GM12878 (cell line): ENCODE measurements around the gene TBC1D24. TPM values are rescaled to one million over a fixed set of nuclear protein-coding genes. Genes with fewer than 3 reads are reported as not detected.

ENCODE experiments used
- microRNA counts: library from miRNA; unstranded; fragments of <30 nt; microRNA quantifications from one replicate; lab custom pipeline; 2016
- microRNA-seq: library from miRNA; unstranded; fragments of <30 nt; microRNA quantifications from one replicate; pipeline ENCODE4, GENCODE V29; 2018
- polyA plus RNA-seq, 11 experiments: library from polyadenylated mRNA; depleted of rRNA in 4 of 11; unstranded in 6 of 11; stranded (reverse) in 5 of 11; fragments of >200 nt; fragmentation: Nextera tagmentation in 4 of 11; fragmentation: Illumina TruSeq in 1 of 11; extraction: Ambion mirVana in 4 of 11; extraction: Trizol in 1 of 11; gene quantifications; 1 replicate in 1 of 11; 2 replicates in 10 of 11; pipeline versions ENCODE4 v1.2.1 to v1.2.3, GENCODE V29; 2011 to 2016; ENCODE audit warnings: inconsistent platforms in 2 of 11, missing spikeins in 2 of 11, low read depth in 1 of 11
- small RNA-seq: library from RNA; depleted of rRNA; stranded (forward); fragments of <200 nt; gene quantifications from one replicate; pipeline ENCODE3, GENCODE V24; 2014
- total RNA-seq, 4 experiments: library from RNA; depleted of rRNA in 3 of 4; stranded (reverse); fragments of >200 nt in 3 of 4; fragmentation: Illumina TruSeq in 1 of 4; extraction: Trizol in 1 of 4; gene quantifications; 2 replicates each; pipeline versions ENCODE4 v1.2.1 to v1.2.3, GENCODE V29; 2013 to 2021

Gene TBC1D24
- total and polyA plus RNA-seq, 10 of the 15 experiments (the other 5 are each of a cell fraction or from before 2014, with no cell fraction given), result 1.1 to 9.6 (median 4.5) TPM

MicroRNAs within 50 kb of the gene (microRNA counts, 767-probe panel; counts per million panel counts)
- 55.3 counts per million for microRNA hsa-miR-3178 (lab: Ali Mortazavi, UCI)

Small RNA genes within 50 kb of the gene (microRNA-seq; reads per million reads assigned to microRNA genes)
- gene MIR3178, result 0.56 reads per million
- 0.94 reads per million for gene MIR6767
- not detected for gene MIR6768

Small RNA genes within 50 kb of the gene (small RNA-seq; reads per million reads assigned to genes)
- not detected for gene AC093525.1
- gene MIR3178, result 0.90 reads per million, percentile 28 among the genes with 10 or more reads in this experiment
- 0.27 reads per million for gene MIR6768

Other genes starting within 250 kb of the TBC1D24 start
Only the 7 nearest of the 13 such genes appear.
- gene CCNF, start 45.7 kb upstream of the TBC1D24 start, total RNA-seq (2014; rRNA removed), result 44.1 and 50.3 TPM in 2 replicates
- 23.5 and 27.1 TPM in 2 replicates for gene CCNF, start 45.7 kb upstream of the TBC1D24 start, total RNA-seq (2014; rRNA removed; fragmentation: Illumina TruSeq; extraction: Trizol)
- 48.9 and 54.2 TPM in 2 replicates for gene CCNF, start 45.7 kb upstream of the TBC1D24 start, total RNA-seq (2021)
- 9.1 and 16.3 TPM in 2 replicates for gene CCNF, start 45.7 kb upstream of the TBC1D24 start, polyA plus RNA-seq (2011; rRNA removed)
- 11.1 and 18.7 TPM in 2 replicates for gene CCNF, start 45.7 kb upstream of the TBC1D24 start, polyA plus RNA-seq (2014; fragmentation: Illumina TruSeq; extraction: Trizol)
- 1 to 10 TPM; 4.0 to 4.7 TPM for gene CCNF, start 45.7 kb upstream of the TBC1D24 start, polyA plus RNA-seq (2014; fragmentation: Nextera tagmentation; extraction: Ambion mirVana)
- 27.8 and 30.8 TPM in 2 replicates for gene CCNF, start 45.7 kb upstream of the TBC1D24 start, polyA plus RNA-seq (2014; rRNA removed)
- gene CCNF, start 45.7 kb upstream of the TBC1D24 start, polyA plus RNA-seq (2016; fragmentation: Nextera tagmentation; extraction: Ambion mirVana), result 10 to 100 TPM; 59.1 to 63.2 TPM
- 38.0 and 38.9 TPM in 2 replicates for gene TEDC2, start 15.0 kb upstream of the TBC1D24 start, total RNA-seq (2014; rRNA removed)
- gene TEDC2, start 15.0 kb upstream of the TBC1D24 start, total RNA-seq (2014; rRNA removed; fragmentation: Illumina TruSeq; extraction: Trizol), result 9.2 and 10.4 TPM in 2 replicates
- 24.9 and 30.8 TPM in 2 replicates for gene TEDC2, start 15.0 kb upstream of the TBC1D24 start, total RNA-seq (2021)
- gene TEDC2, start 15.0 kb upstream of the TBC1D24 start, polyA plus RNA-seq (2011; rRNA removed), result 2.9 and 6.7 TPM in 2 replicates
- gene TEDC2, start 15.0 kb upstream of the TBC1D24 start, polyA plus RNA-seq (2014; fragmentation: Illumina TruSeq; extraction: Trizol), result 2.9 and 7.4 TPM in 2 replicates
- gene TEDC2, start 15.0 kb upstream of the TBC1D24 start, polyA plus RNA-seq (2014; fragmentation: Nextera tagmentation; extraction: Ambion mirVana), result 1 to 10 TPM in 1 of 2 experiments, under 1 TPM in 1; 0.23 to 2.5 TPM
- 27.8 and 35.3 TPM in 2 replicates for gene TEDC2, start 15.0 kb upstream of the TBC1D24 start, polyA plus RNA-seq (2014; rRNA removed)
- 10 to 100 TPM; 40.4 to 47.9 TPM for gene TEDC2, start 15.0 kb upstream of the TBC1D24 start, polyA plus RNA-seq (2016; fragmentation: Nextera tagmentation; extraction: Ambion mirVana)
- gene NTN3, start 3.8 kb upstream of the TBC1D24 start, total RNA-seq (2014; rRNA removed), result not detected in 2 replicates
- not detected in 2 replicates for gene NTN3, start 3.8 kb upstream of the TBC1D24 start, total RNA-seq (2014; rRNA removed; fragmentation: Illumina TruSeq; extraction: Trizol)
- not detected in 2 replicates for gene NTN3, start 3.8 kb upstream of the TBC1D24 start, total RNA-seq (2021)
- gene NTN3, start 3.8 kb upstream of the TBC1D24 start, polyA plus RNA-seq (2011; rRNA removed), result not detected in 2 replicates
- not detected in 2 replicates for gene NTN3, start 3.8 kb upstream of the TBC1D24 start, polyA plus RNA-seq (2014; fragmentation: Illumina TruSeq; extraction: Trizol)
- gene NTN3, start 3.8 kb upstream of the TBC1D24 start, polyA plus RNA-seq (2014; fragmentation: Nextera tagmentation; extraction: Ambion mirVana), result not detected
- gene NTN3, start 3.8 kb upstream of the TBC1D24 start, polyA plus RNA-seq (2014; rRNA removed), result 0.04 and 0.22 TPM in 2 replicates
- gene NTN3, start 3.8 kb upstream of the TBC1D24 start, polyA plus RNA-seq (2016; fragmentation: Nextera tagmentation; extraction: Ambion mirVana), result not detected
- 14.0 and 19.1 TPM in 2 replicates for gene ATP6V0C, start 38.8 kb downstream of the TBC1D24 start, total RNA-seq (2014; rRNA removed)
- gene ATP6V0C, start 38.8 kb downstream of the TBC1D24 start, total RNA-seq (2014; rRNA removed; fragmentation: Illumina TruSeq; extraction: Trizol), result 8.2 and 10.4 TPM in 2 replicates
- 127 and 135 TPM in 2 replicates for gene ATP6V0C, start 38.8 kb downstream of the TBC1D24 start, total RNA-seq (2021)
- gene ATP6V0C, start 38.8 kb downstream of the TBC1D24 start, polyA plus RNA-seq (2011; rRNA removed), result 1.5 and 5.9 TPM in 2 replicates
- 8.7 and 17.6 TPM in 2 replicates for gene ATP6V0C, start 38.8 kb downstream of the TBC1D24 start, polyA plus RNA-seq (2014; fragmentation: Illumina TruSeq; extraction: Trizol)
- gene ATP6V0C, start 38.8 kb downstream of the TBC1D24 start, polyA plus RNA-seq (2014; fragmentation: Nextera tagmentation; extraction: Ambion mirVana), result 10 to 100 TPM in 1 of 2 experiments, 1 to 10 TPM in 1; 2.4 to 16.5 TPM
- gene ATP6V0C, start 38.8 kb downstream of the TBC1D24 start, polyA plus RNA-seq (2014; rRNA removed), result 32.2 and 53.4 TPM in 2 replicates
- gene ATP6V0C, start 38.8 kb downstream of the TBC1D24 start, polyA plus RNA-seq (2016; fragmentation: Nextera tagmentation; extraction: Ambion mirVana), result 100 to 1,000 TPM; 107 to 115 TPM
- 26.3 and 32.2 TPM in 2 replicates for gene AMDHD2, start 45.2 kb downstream of the TBC1D24 start, total RNA-seq (2014; rRNA removed)
- 8.0 and 8.9 TPM in 2 replicates for gene AMDHD2, start 45.2 kb downstream of the TBC1D24 start, total RNA-seq (2014; rRNA removed; fragmentation: Illumina TruSeq; extraction: Trizol)
- gene AMDHD2, start 45.2 kb downstream of the TBC1D24 start, total RNA-seq (2021), result 35.1 and 41.8 TPM in 2 replicates
- 3.0 and 5.2 TPM in 2 replicates for gene AMDHD2, start 45.2 kb downstream of the TBC1D24 start, polyA plus RNA-seq (2011; rRNA removed)
- gene AMDHD2, start 45.2 kb downstream of the TBC1D24 start, polyA plus RNA-seq (2014; fragmentation: Illumina TruSeq; extraction: Trizol), result 0.76 and 3.9 TPM in 2 replicates
- gene AMDHD2, start 45.2 kb downstream of the TBC1D24 start, polyA plus RNA-seq (2014; fragmentation: Nextera tagmentation; extraction: Ambion mirVana), result under 1 TPM in 1 of 2 experiments, not detected in 1; 0.60 TPM
- gene AMDHD2, start 45.2 kb downstream of the TBC1D24 start, polyA plus RNA-seq (2014; rRNA removed), result 35.6 and 38.4 TPM in 2 replicates
- 10 to 100 TPM; 24.3 to 29.4 TPM for gene AMDHD2, start 45.2 kb downstream of the TBC1D24 start, polyA plus RNA-seq (2016; fragmentation: Nextera tagmentation; extraction: Ambion mirVana)
- not detected in 2 replicates for gene CEMP1, start 56.3 kb downstream of the TBC1D24 start, total RNA-seq (2014; rRNA removed)
- not detected in 2 replicates for gene CEMP1, start 56.3 kb downstream of the TBC1D24 start, total RNA-seq (2014; rRNA removed; fragmentation: Illumina TruSeq; extraction: Trizol)
- gene CEMP1, start 56.3 kb downstream of the TBC1D24 start, total RNA-seq (2021), result 0.15 TPM in 1 of 2 replicates, not detected in the other
- gene CEMP1, start 56.3 kb downstream of the TBC1D24 start, polyA plus RNA-seq (2011; rRNA removed), result 0.05 TPM in 1 of 2 replicates, not detected in the other
- gene CEMP1, start 56.3 kb downstream of the TBC1D24 start, polyA plus RNA-seq (2014; fragmentation: Illumina TruSeq; extraction: Trizol), result not detected in 2 replicates
- 1 to 10 TPM in 1 of 2 experiments, not detected in 1; 1.5 TPM for gene CEMP1, start 56.3 kb downstream of the TBC1D24 start, polyA plus RNA-seq (2014; fragmentation: Nextera tagmentation; extraction: Ambion mirVana)
- not detected in 2 replicates for gene CEMP1, start 56.3 kb downstream of the TBC1D24 start, polyA plus RNA-seq (2014; rRNA removed)
- 1 to 10 TPM; 3.9 to 8.2 TPM for gene CEMP1, start 56.3 kb downstream of the TBC1D24 start, polyA plus RNA-seq (2016; fragmentation: Nextera tagmentation; extraction: Ambion mirVana)
- 18.2 and 22.7 TPM in 2 replicates for gene PDPK1, start 62.9 kb downstream of the TBC1D24 start, total RNA-seq (2014; rRNA removed)
- 15.8 and 18.0 TPM in 2 replicates for gene PDPK1, start 62.9 kb downstream of the TBC1D24 start, total RNA-seq (2014; rRNA removed; fragmentation: Illumina TruSeq; extraction: Trizol)
- 35.7 and 39.0 TPM in 2 replicates for gene PDPK1, start 62.9 kb downstream of the TBC1D24 start, total RNA-seq (2021)
- 40.1 and 41.3 TPM in 2 replicates for gene PDPK1, start 62.9 kb downstream of the TBC1D24 start, polyA plus RNA-seq (2011; rRNA removed)
- 31.6 and 38.5 TPM in 2 replicates for gene PDPK1, start 62.9 kb downstream of the TBC1D24 start, polyA plus RNA-seq (2014; fragmentation: Illumina TruSeq; extraction: Trizol)
- 1 to 10 TPM; 3.9 to 5.2 TPM for gene PDPK1, start 62.9 kb downstream of the TBC1D24 start, polyA plus RNA-seq (2014; fragmentation: Nextera tagmentation; extraction: Ambion mirVana)
- gene PDPK1, start 62.9 kb downstream of the TBC1D24 start, polyA plus RNA-seq (2014; rRNA removed), result 24.7 and 25.5 TPM in 2 replicates
- gene PDPK1, start 62.9 kb downstream of the TBC1D24 start, polyA plus RNA-seq (2016; fragmentation: Nextera tagmentation; extraction: Ambion mirVana), result 10 to 100 TPM; 26.3 to 30.8 TPM